ENCODE data around the gene SLC25A48.

Gene SLC25A48, protein sequence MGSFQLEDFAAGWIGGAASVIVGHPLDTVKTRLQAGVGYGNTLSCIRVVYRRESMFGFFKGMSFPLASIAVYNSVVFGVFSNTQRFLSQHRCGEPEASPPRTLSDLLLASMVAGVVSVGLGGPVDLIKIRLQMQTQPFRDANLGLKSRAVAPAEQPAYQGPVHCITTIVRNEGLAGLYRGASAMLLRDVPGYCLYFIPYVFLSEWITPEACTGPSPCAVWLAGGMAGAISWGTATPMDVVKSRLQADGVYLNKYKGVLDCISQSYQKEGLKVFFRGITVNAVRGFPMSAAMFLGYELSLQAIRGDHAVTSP

DNA sequence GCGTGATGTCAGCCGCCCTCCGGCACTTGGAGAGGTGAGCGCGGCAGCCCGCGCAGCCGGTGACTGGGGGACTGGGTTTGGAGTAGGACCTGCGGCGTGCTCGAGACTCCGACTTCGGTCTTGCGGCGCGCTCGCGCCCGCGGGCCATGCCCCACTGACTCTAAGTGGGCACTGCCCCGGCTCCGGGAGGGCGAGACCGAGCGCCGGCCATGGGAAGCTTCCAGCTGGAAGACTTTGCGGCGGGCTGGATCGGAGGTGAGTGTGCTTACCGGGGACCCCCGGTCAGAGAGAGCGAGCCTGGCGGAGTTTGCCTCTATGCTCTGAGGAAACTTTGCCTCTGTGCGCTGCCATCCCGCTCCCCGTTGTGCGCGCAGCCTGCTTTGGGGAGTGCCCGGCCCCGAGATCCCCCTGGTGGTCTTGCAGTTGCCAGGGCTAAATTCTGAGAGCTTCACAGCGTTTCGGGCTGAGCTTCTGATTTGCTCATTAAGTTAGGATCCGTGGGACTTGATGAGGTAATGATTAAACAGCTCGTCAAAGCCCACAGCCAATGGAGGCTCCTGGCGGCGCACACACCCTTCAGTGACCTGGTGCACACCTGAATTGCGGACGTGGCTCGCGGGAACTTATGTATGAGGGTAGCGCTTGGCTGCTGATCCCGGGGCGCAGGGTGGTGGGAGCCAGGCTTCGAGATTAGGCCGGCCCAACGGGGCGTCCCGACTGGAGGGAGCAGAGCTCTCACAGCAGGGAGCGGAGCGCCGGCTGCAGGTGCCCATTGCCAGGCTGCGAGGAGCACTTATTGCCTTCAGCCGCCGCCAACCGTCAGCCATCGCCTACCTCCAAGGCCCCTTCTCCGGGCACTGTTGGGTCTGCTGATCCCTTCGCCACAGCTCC is at the start of gene SLC25A48:
Gene SLC25A48 (plus strand): TSS at position 25 of the 891 bp plus-strand sequence. CDS start 185 bp downstream, at position 210.
- Mint-ChIP-seq H3K4me1 (ENCODE audit: low read depth) (peaks cover 4% of the 10 kb centered on the region), H3K4me3 (no peak within 1 kb of the TSS), H3K27ac (no peak within 1 kb of the TSS), H3K27me3 (peaks cover 59% of the 10 kb centered on the region), H3K9me3 (no peaks in the 10 kb centered on the region), H3K36me3 (ENCODE audit: low read depth) (no peaks in the 10 kb centered on the region)

DNA sequence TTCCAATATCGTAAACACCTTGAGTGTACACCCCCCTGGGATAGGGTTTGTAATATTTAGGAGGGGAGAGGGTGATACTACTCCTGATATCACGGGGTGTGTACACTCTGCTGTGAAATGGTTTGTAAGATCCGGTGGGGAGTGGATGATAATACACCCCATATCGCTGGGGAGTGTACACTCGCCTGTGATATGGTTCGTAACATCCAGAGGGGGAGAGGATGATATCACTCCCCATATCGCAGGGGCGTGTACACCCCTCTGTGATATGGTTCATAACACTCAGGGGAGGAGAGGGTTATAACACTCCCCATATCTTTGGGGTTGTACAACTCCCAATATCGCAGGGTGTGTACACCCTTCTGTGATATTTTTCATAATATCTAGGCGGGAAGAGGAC is 33.8 kb upstream of the SLC25A48 start:
- H3K27me3 Mint-ChIP-seq, result peaks cover 10% of the 10 kb centered on the region
- peaks cover 7% of the 10 kb centered on the region for H3K9me3 Mint-ChIP-seq
- no peaks in the 10 kb centered on the region for H3K36me3 Mint-ChIP-seq (ENCODE audit: low read depth)
- H3K4me3 Mint-ChIP-seq, result no peak overlapping the region
- no peak overlapping the region for H3K27ac Mint-ChIP-seq
- no peaks in the 10 kb centered on the region for H3K4me1 Mint-ChIP-seq (ENCODE audit: low read depth)

DNA sequence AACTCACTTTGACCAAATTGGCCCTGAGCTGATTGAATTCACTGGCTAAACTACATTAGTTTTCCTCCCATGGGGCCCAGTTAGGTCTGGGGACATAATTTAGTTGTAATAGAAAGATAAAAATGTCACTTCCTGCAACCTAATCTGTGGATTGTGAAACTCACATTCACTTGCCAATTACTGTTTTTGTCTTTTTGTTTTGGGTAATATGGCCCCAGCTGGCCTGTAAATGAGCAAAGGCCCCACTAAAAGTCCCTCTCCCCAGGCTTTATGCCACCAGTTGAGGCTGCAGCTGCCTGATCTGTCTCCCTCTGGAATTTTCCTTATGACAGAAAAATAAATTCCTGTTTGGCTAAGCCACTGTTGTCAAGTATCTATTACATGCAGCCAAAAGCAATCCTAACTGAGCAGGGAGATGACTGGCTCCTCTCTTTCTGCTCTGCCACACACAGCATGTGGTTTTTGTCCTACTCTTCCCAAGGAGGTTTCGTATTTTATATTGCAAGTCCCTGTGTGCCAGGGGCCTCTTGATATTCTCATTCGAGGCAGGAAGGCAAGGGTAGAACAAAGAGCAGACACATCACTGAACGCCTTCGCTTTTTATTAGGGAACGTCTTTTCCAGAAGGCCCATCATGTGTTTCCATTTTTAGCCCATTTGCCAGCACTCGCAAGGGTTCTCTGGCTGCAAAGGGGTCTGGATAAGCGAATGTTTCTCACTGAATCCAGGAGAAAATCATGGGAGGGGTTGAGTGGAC is 24.1 kb upstream of the SLC25A48 start:
- Mint-ChIP-seq H3K9me3 (no peaks in the 10 kb centered on the region), H3K27me3 (peaks cover 20% of the 10 kb centered on the region), H3K27ac (no peak overlapping the region), H3K4me3 (no peak overlapping the region), H3K36me3 (ENCODE audit: low read depth) (no peaks in the 10 kb centered on the region), H3K4me1 (ENCODE audit: low read depth) (no peaks in the 10 kb centered on the region)

DNA sequence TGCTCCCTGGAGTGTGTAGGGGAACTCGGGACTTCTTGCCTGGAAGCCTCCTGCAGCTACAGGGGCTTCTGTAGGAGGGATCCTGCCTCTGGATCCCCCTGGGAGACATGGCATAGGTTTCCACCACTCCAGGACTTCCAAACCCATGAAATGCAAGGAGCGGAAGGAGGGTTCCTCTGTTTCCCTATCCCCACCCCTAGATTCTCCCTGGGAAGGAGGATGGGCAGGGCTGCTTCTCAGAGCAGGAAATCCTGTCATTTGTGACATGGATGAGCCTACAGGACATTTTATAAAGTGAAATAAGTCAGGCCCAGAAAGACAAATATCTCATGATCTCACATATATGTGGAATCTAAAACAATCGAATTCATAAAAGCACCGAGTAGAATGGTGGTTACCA is 23.5 kb upstream of the SLC25A48 start:
- no peak overlapping the region for H3K27ac Mint-ChIP-seq
- no peaks in the 10 kb centered on the region for H3K9me3 Mint-ChIP-seq
- H3K4me1 Mint-ChIP-seq (ENCODE audit: low read depth), result no peaks in the 10 kb centered on the region
- no peaks in the 10 kb centered on the region for H3K36me3 Mint-ChIP-seq (ENCODE audit: low read depth)
- H3K27me3 Mint-ChIP-seq, result peaks cover 23% of the 10 kb centered on the region
- no peak overlapping the region for H3K4me3 Mint-ChIP-seq

DNA sequence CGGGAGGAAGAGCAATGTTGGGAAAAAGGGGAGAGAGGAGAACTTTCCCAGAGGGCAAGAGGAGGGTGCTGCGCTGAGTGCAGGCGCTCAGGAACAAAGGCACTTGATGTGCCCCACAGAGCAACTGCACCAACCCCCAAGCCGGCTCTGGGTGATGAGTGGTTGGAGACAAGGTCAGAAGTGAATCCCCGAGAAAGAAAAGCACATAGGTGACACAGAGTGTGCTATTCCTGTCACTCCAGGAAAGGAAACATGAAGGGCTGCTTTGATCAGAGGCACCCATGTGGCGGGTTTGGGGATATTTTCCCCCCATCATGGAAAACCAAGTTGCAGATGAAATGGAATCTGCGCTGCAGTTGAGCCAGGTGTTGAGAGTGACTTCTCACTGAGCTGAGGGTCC is 20.7 kb upstream of the SLC25A48 start:
- no peak overlapping the region for H3K27ac Mint-ChIP-seq
- peaks cover 31% of the 10 kb centered on the region for H3K27me3 Mint-ChIP-seq
- H3K36me3 Mint-ChIP-seq (ENCODE audit: low read depth), result no peaks in the 10 kb centered on the region
- H3K4me1 Mint-ChIP-seq (ENCODE audit: low read depth), result no peaks in the 10 kb centered on the region
- no peak overlapping the region for H3K4me3 Mint-ChIP-seq
- no peaks in the 10 kb centered on the region for H3K9me3 Mint-ChIP-seq

DNA sequence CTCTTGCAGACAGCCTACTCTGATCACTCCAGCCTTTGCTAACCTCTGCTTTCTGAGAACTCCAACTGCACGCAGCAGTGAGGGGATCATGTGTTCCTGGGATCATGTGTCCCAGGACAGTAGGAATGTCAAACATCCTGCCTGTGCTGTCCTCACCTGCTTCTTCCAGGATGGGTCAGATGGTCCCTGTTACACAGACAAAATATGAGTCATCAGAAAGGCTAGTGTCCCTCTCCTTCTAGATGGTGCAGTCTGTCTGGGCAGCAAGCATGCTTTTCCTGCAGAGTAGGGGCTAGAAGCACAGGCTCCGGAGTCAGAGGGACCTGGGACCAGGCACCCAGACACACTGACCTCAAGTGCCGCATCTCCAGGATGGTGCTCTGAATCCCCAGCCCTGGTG is 20.1 kb upstream of the SLC25A48 start:
- Mint-ChIP-seq H3K4me1 (ENCODE audit: low read depth) (no peaks in the 10 kb centered on the region), H3K9me3 (no peaks in the 10 kb centered on the region), H3K36me3 (ENCODE audit: low read depth) (no peaks in the 10 kb centered on the region), H3K27ac (no peak overlapping the region), H3K27me3 (peaks cover 33% of the 10 kb centered on the region), H3K4me3 (no peak overlapping the region)

DNA sequence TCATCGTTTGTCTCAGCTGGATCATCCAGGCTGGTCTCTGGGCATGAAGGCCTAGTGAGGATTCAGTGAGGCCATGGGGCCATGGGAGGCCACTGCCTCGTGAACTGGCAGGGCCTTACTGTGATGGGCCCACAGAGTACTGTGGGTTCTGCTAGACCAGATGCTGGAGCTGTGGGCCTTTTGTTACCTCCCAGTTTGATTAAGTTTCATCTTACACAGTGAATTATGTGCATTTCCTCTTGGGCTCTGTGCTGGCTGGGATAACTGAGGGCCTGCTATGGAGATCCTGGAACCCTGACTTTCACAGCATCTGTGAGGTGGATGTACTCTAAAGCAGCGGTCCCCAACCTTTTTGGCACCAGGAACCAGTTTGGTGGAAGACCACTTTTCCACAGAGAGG is 19.7 kb upstream of the SLC25A48 start:
- no peak overlapping the region for H3K4me3 Mint-ChIP-seq
- peaks cover 28% of the 10 kb centered on the region for H3K27me3 Mint-ChIP-seq
- H3K9me3 Mint-ChIP-seq, result no peaks in the 10 kb centered on the region
- H3K27ac Mint-ChIP-seq, result no peak overlapping the region
- no peaks in the 10 kb centered on the region for H3K4me1 Mint-ChIP-seq (ENCODE audit: low read depth)
- no peaks in the 10 kb centered on the region for H3K36me3 Mint-ChIP-seq (ENCODE audit: low read depth)

DNA sequence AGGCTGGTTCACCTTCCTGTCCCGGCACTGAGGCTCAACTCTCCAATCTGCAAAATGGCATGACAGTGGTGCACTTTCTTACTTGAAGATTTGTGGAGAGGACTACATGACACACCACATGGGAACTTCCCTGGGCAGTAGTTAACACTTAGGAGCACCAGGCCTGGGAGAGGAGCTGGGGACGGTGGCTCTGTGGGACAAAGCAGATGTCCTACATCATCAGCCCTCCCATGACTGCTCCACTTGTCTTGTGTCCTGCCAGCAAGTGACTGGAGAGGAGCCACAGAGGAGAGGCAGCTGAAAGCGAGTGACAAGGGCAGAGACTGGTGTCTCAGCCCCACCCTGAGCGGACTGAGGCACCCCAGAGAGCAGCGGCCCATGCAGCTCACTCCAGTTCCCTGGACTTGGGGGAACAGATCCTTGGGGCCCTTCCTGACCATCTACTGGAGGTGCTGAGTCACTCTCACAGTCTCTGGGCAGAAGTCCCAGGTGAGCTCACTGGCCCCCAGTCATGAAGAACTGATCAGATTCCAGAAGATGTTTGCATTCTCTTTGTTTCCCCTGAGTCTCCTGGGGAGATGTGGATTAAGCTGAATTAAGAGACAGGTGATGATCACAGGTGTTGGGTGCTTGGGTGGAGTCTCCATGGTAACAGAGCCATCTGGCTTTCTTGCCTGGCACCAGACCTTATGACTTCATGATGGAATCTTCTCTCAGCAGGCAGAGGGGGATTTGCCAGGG is 13.2 kb upstream of the SLC25A48 start:
- no peaks in the 10 kb centered on the region for H3K4me1 Mint-ChIP-seq (ENCODE audit: low read depth)
- H3K36me3 Mint-ChIP-seq (ENCODE audit: low read depth), result no peaks in the 10 kb centered on the region
- no peak overlapping the region for H3K4me3 Mint-ChIP-seq
- H3K27ac Mint-ChIP-seq, result no peak overlapping the region
- peaks cover 14% of the 10 kb centered on the region for H3K27me3 Mint-ChIP-seq
- H3K9me3 Mint-ChIP-seq, result no peaks in the 10 kb centered on the region

DNA sequence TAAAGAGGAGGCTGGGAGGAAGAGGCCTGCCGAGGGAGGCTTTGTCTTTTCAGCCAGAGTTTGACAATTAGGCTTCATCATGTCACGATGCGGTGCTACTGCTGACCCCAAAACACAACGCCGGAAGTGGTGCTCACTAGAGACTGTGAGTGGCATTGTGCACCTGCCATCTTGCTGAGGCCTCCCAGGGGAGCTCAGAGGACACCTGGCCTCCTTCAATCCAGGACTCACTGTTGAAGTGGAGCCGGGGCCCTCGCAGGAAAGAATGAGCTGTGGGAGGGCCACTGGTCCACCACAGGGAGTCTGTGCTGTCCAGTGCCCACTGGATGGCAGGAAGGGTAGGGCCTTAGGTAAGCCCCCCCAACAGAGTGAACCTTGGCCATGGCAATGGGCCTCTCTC is 12.7 kb upstream of the SLC25A48 start:
- no peak overlapping the region for H3K27ac Mint-ChIP-seq
- no peaks in the 10 kb centered on the region for H3K9me3 Mint-ChIP-seq
- H3K4me3 Mint-ChIP-seq, result no peak overlapping the region
- no peaks in the 10 kb centered on the region for H3K36me3 Mint-ChIP-seq (ENCODE audit: low read depth)
- H3K27me3 Mint-ChIP-seq, result peaks cover 14% of the 10 kb centered on the region
- no peaks in the 10 kb centered on the region for H3K4me1 Mint-ChIP-seq (ENCODE audit: low read depth)

DNA sequence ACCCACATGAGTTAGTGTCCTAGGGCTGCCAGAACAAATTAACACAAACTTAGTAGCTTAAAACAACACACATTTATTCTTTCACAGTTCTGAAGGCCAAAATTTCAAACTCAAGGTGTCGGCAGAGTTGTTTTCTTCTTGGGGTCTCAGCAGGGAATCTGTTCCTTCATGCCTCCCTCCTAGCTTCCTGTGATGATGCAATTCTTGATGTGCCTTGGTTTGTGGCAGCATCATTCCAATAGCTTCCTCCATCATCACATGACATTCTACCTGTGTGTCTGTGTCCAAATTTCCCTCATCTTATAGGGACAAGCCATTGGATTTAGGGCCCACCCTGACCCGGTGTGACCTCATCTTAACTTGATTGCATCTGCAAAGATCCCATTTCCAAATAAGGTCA is 12.2 kb upstream of the SLC25A48 start:
- H3K36me3 Mint-ChIP-seq (ENCODE audit: low read depth), result no peaks in the 10 kb centered on the region
- H3K27me3 Mint-ChIP-seq, result peaks cover 14% of the 10 kb centered on the region
- no peak overlapping the region for H3K27ac Mint-ChIP-seq
- H3K4me3 Mint-ChIP-seq, result no peak overlapping the region
- H3K4me1 Mint-ChIP-seq (ENCODE audit: low read depth), result no peaks in the 10 kb centered on the region
- no peaks in the 10 kb centered on the region for H3K9me3 Mint-ChIP-seq

DNA sequence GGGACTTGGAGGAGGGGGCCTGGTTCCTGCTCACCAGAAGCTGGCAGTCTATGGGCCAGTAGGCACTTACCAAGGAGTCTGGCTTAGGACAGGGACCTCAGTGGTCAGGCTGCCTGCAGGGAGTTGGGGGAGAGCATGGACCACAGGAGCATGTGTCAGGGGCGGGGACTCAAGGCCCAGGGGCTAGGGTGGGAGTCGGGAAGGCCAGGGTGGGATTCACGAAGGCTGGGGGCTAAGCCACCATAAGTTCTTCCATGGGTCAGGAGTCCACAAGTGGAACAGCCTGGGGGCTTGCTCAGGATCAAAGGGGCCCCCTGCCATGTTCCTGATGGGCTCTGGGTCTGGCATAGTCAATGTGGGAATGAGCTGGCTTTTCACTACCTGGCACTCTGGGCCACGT is 11.5 kb upstream of the SLC25A48 start:
- H3K27ac Mint-ChIP-seq, result no peak overlapping the region
- H3K9me3 Mint-ChIP-seq, result no peaks in the 10 kb centered on the region
- H3K4me1 Mint-ChIP-seq (ENCODE audit: low read depth), result no peaks in the 10 kb centered on the region
- H3K36me3 Mint-ChIP-seq (ENCODE audit: low read depth), result no peaks in the 10 kb centered on the region
- H3K27me3 Mint-ChIP-seq, result peaks cover 10% of the 10 kb centered on the region
- no peak overlapping the region for H3K4me3 Mint-ChIP-seq

DNA sequence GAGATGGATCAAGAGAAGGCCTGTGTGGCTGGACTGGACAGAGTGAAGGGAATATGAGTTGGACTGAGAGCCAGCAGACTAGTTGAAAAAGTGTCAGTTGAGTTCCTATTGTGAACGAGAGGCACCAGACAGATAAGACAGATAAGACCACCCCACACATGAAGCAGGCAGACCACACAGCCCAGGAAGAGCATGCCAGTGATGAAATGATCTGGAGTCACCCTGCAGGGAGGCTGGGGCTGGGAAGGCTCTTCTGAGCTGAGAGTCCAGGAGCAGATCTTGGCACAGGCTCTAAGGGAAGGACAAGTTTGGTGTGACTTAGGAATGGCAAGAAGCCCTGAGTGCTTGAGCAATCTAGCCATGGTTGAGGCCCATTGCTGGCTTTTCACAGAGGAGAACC is 10.6 kb upstream of the SLC25A48 start:
- H3K36me3 Mint-ChIP-seq (ENCODE audit: low read depth), result no peaks in the 10 kb centered on the region
- no peak overlapping the region for H3K27ac Mint-ChIP-seq

DNA sequence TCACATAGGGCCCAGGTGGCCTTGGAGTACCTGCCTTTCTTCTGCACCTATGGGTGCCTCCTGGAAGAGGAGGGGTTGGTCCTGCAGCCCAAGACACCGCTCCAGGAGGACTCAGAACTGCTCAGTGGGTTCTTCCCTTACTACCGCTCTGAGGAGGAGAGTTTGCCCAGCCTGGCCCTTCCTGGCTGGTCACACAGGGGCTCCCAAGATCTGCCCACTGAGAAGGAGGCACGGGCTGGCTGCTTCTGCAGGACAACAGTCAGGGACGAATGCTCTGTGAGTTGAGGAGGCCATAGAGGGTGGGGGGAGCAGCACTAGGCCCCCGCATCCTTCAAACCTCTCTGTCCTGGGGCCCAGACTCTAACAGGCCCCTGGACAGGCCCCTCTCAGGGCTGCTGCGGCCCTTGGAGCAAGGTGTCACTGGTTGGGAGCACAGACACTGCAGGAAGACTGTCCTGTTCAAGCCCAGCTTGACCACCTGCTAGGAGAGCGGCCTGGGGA is 9.9 kb upstream of the SLC25A48 start:
- no peaks in the 10 kb centered on the region for H3K36me3 Mint-ChIP-seq (ENCODE audit: low read depth)
- H3K9me3 Mint-ChIP-seq, result no peaks in the 10 kb centered on the region
- no peaks in the 10 kb centered on the region for H3K4me1 Mint-ChIP-seq (ENCODE audit: low read depth)
- no peak overlapping the region for H3K4me3 Mint-ChIP-seq
- H3K27ac Mint-ChIP-seq, result no peak overlapping the region
- H3K27me3 Mint-ChIP-seq, result no peaks in the 10 kb centered on the region

More for the DNA sequence above, 10.6 kb upstream of the SLC25A48 start:
- no peaks in the 10 kb centered on the region for H3K4me1 Mint-ChIP-seq (ENCODE audit: low read depth)
- H3K9me3 Mint-ChIP-seq, result no peaks in the 10 kb centered on the region
- H3K27me3 Mint-ChIP-seq, result peaks cover under 1% of the 10 kb centered on the region
- no peak overlapping the region for H3K4me3 Mint-ChIP-seq

Measured in stimulated activated naive CD8-positive, alpha-beta T cell treated with anti-CD3 and anti-CD28 coated beads, Interleukin-15, Interleukin-2, amounts not matched to agents 100 ng/mL and 50 ng/mL, for 24 hours (primary cell).